HG03460 (cell line): ENCODE measurements around the gene TMEM39A.

Source experiments
- ATAC-seq: cut with Tn5 transposase; IDR thresholded peaks from one replicate; pipeline ENCODE4 v1.9.1; 2021; ENCODE audit not compliant: unreplicated experiment

TMEM39A gene

DNA sequence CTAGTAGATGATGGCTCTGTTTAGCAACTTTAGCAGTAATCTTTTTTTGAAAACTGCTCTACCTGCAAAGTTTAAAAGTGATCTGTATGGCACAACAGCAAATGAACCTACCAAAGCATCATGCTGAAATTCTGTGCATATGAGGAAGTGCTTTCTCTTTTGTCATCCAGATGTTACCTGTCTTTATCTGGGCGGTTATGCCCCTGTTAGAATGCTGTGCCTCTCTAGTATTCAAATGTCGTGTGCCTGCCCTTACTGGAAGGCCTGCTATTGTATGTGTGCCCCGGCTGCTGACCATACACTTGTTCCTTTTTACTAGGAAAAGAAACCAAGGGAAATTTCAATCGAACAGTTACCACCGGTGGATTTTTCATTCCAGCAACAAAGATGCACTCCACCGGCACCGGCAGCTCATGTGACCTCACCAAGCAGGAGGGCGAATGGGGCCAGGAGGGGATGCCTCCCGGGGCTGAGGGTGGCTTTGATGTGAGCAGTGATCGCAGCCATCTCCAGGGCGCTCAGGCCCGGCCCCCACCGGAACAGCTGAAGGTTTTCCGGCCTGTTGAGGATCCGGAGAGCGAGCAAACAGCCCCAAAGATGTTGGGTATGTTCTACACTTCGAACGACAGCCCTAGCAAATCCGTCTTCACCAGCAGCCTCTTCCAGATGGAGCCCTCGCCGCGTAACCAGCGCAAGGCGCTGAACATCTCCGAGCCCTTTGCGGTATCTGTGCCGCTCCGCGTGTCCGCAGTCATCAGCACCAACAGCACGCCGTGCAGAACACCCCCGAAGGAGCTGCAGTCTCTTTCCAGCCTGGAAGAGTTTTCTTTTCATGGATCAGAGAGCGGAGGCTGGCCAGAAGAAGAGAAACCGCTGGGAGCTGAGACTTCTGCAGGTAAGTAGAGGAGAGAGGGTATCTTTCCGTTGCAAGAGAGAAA, 61.6 kb downstream of the TMEM39A start:
- ATAC-seq, result peak; percentile 46

DNA sequence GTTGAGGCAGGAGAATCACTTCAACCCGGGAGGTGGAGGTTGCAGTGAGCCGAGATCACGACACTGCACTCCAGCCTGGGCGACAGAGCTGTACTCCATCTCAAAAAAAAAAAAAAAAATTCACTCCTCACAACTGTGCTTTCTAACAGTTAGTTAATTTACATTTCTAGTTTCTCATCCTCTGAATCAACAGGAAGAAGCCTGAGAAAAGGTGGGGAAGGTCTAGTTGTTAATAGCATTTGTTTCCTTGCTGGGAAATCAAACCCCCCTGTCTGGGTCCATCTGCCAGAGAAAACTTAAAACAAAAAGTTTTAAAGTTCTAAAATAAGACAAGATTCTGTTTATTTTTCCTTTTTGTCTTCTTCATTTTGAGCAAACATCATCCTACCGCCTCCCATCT, 62.3 kb downstream of the TMEM39A start:
- peak; percentile 69 for ATAC-seq

DNA sequence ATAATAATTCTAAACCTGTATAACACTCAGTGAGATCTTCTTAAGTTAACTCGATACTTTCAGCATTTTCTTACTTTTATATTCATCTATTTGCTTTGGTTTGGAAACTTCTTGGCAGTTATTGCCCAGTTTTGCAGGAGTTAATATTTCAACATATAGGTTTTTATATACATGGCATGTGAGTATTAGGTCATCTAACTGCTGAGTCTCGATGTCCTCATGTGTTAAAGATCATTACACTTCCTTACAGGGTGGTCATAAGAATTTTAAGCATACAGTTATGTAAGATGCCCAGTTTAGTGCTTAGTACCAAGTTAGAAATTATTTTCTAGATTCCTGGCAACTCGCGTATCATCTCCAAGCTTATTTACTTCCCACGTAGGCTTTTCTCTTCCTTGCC, 62.9 kb downstream of the TMEM39A start:
- no peak for ATAC-seq

GRCh38 chr3:119396870-119397269, 66.5 kb downstream of the TMEM39A start:
- ATAC-seq, result no peak

DNA sequence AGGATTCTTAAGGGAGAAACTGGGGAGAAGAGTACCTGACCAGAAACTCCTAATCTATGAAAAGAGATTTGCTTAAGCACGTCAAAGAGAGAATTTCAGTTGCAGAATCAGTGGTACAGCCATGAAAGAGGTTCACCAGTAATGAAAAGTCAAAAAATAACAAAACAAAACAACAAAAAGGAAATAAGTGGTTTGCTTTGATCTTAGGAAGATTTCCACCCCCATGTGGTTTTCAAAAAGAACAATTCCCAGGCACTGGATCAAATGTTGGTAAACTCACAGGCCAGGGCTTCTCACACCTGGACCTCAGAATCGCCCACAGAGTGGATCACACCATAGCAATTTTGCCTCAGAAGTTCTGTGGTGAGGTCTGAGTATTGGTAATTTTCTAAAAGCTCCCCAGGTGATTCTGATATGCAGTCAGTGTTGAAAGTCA, 67.5 kb downstream of the TMEM39A start:
- peak; percentile 63 for ATAC-seq

DNA sequence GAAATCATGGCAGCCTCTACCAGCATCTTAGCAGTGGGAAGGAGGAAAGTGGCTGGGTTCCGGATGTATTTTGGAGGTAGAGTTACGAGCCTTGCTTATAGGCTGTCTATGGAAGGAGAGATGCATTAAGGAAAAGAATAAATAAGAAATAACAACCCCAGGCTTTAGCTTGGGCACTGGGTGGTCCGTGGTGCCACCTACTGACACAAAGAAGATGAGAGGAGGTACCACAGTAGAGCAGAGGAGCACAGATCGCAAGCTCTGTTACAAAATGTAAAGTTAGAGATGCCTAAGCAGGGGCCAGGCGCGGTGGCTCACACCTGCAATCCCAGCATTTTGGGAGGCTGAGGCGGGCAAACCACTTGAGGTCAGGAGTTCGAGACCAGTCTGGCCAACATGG, 74.8 kb downstream of the TMEM39A start:
- ATAC-seq, result no peak

DNA sequence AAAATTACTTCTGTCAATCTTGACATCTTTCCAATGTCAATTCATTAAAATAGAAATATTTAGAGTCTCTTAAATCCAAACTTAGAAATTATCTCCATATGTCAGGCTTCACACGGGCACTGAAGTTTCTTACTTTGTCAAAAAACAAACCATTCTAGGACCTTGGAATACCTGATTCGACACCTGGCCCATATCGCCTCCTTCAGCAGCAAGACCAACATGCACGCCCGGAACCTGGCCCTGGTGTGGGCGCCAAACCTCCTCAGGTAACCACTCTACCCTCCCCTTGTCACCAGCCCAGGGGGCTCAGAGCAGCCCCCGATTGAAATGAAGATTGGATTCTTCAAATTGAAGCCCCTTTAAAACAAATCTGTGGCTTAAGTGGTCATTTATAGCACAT, 81.3 kb downstream of the TMEM39A start:
- ATAC-seq, result no peak

DNA sequence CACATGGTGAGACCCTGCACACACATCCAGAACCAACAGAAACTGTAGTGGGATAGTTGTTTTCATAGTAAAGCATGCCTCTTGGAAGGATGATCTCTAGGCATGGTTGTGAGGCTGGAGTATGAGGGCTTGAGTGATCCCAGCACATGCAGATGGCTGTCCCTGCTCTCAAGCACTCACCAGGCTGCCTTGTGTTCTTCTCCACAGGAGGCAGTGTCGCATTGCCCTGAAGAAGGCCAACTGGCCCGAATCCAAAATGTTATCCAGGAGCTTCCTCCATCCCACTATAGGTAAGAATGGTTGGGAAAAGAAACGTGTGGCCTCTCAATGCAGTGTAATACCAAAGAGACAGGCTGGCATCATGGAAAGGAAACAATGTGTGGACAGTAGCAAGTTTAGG, 82.7 kb downstream of the TMEM39A start:
- no peak for ATAC-seq
